ENCODE data around the gene FIS1. TPM values are rescaled to one million over a fixed set of nuclear protein-coding genes. Genes with fewer than 3 reads are reported as not detected.

The FIS1 gene
- polyA plus RNA-seq, 1 donor (not counting 4 experiments of a cell fraction or from before 2014, with no cell fraction given): 202 TPM

DNA sequence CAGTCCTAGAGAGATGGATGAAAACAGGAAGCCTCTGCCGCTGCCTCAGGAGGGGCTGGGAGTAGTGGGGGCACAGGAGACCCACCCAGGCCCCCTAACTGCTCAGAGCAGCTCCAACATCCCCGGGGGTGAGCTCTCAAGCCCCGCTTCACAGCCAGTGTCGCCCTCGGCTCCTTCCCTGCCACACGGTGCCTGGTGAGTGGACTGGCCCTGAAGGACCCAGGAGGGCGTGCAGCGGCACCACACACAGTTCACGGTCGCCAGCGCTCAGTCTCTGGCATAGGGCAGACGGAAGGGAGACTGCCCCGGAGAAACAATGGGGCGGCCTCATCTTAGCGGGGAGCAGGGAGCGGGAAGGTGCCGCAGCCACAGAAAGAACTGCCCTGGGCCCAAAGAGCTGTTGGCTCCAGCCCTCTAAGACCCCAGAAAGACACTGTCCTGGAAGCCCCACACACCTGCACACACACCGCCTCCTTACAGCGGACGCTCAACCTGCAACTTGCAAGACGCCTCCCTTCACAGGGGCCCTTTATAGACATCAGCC is 8.5 kb downstream of the FIS1 start:
- no peaks in the 10 kb centered on the region for H4K20me1 ChIP-seq (ENCODE audit: control insufficient read depth, extremely low read depth, insufficient read depth, low read length)
- H3K9me3 ChIP-seq (ENCODE audit: control insufficient read depth, low read depth, low read length): no peaks in the 10 kb centered on the region
- no peaks in the 10 kb centered on the region for H3K27me3 ChIP-seq (ENCODE audit: control insufficient read depth, extremely low read depth, insufficient read depth, low read length)
- FAIRE-seq (no peak), DNase-seq (ENCODE audit: low read depth, low spot score) (no peak)
- dilution Hi-C loops (cut with MboI; ENCODE audit: extremely low pct_ligation_motif_present, low sequenced_read_pairs): no loop called here
- H3K9ac ChIP-seq (ENCODE audit: control insufficient read depth, extremely low read depth, insufficient read depth, low read length): no peak overlapping the region
- no peak overlapping the region for H3K4me2 ChIP-seq (ENCODE audit: control insufficient read depth, extremely low read depth, insufficient read depth, low read depth, low read length)
- H3K4me1 ChIP-seq (ENCODE audit: control insufficient read depth, extremely low read depth, insufficient read depth, low read length): peaks cover 9% of the 10 kb centered on the region
- peaks cover 7% of the 10 kb centered on the region for H3K79me2 ChIP-seq (ENCODE audit: control insufficient read depth, insufficient read depth, low read length)
- no peak for TF ChIP-seq EZH2 (IDR thresholded peaks at IDR 0.05; ENCODE audit: low read length)
- TF ChIP-seq, protein P1, sequence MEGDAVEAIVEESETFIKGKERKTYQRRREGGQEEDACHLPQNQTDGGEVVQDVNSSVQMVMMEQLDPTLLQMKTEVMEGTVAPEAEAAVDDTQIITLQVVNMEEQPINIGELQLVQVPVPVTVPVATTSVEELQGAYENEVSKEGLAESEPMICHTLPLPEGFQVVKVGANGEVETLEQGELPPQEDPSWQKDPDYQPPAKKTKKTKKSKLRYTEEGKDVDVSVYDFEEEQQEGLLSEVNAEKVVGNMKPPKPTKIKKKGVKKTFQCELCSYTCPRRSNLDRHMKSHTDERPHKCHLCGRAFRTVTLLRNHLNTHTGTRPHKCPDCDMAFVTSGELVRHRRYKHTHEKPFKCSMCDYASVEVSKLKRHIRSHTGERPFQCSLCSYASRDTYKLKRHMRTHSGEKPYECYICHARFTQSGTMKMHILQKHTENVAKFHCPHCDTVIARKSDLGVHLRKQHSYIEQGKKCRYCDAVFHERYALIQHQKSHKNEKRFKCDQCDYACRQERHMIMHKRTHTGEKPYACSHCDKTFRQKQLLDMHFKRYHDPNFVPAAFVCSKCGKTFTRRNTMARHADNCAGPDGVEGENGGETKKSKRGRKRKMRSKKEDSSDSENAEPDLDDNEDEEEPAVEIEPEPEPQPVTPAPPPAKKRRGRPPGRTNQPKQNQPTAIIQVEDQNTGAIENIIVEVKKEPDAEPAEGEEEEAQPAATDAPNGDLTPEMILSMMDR (optimal IDR thresholded peaks at IDR 0.05 in 1 of 3, IDR thresholded peaks at IDR 0.05 in 1 of 3, conservative IDR thresholded peaks at IDR 0.05 in 1 of 3; ENCODE audit: extremely low read depth in 1 of 3, insufficient read depth in 2 of 3, low read length in 3 of 3): no peak
- no peak overlapping the region for H2AFZ ChIP-seq (ENCODE audit: control insufficient read depth, low read length)
- H3K9me1 ChIP-seq (ENCODE audit: control insufficient read depth, extremely low read depth, insufficient read depth, low read length): no peaks in the 10 kb centered on the region
- H3K36me3 ChIP-seq (ENCODE audit: control insufficient read depth in 2 of 2, extremely low read depth in 1 of 2, insufficient read depth in 2 of 2, low read length in 2 of 2): peaks cover 11 to 25% of the 10 kb centered on the region in 2 experiments
- H3K4me3 ChIP-seq (ENCODE audit: control insufficient read depth in 2 of 3, extremely low read depth in 1 of 3, insufficient read depth in 2 of 3, low read depth in 1 of 3, low read length in 3 of 3): no peak overlapping the region
- no peak overlapping the region for H3K27ac ChIP-seq (ENCODE audit: control insufficient read depth, insufficient read depth, low read length)

DNA sequence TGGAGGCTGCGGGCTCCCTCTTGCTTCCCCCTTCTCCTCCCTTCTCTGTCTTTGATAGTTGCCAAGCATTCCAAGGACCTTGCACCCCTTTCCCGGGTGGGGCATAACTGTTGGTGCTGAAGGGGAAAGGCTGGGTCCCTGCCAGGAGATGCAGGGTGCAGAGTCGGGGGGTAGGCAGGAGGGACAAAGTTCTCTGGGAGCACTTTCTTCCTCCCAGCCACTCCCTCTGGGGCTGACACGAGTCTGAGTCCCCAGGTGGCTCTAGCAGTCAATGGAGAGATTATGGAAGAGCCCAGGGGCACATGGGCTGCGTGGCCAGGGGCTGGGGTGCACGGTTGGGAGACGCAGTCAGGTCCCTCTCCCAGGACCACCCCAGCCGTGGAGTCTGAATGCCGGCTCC is 9.4 kb downstream of the FIS1 start:
- peaks cover 1% of the 10 kb centered on the region for H3K79me2 ChIP-seq (ENCODE audit: control insufficient read depth, insufficient read depth, low read length)
- DNase-seq (ENCODE audit: low read depth, low spot score) (no peak), FAIRE-seq (no peak)
- H4K20me1 ChIP-seq (ENCODE audit: control insufficient read depth, extremely low read depth, insufficient read depth, low read length): no peaks in the 10 kb centered on the region
- TF ChIP-seq EZH2 (IDR thresholded peaks at IDR 0.05; ENCODE audit: low read length): no peak
- TF ChIP-seq, protein P1 (optimal IDR thresholded peaks at IDR 0.05 in 1 of 3, IDR thresholded peaks at IDR 0.05 in 1 of 3, conservative IDR thresholded peaks at IDR 0.05 in 1 of 3; ENCODE audit: extremely low read depth in 1 of 3, insufficient read depth in 2 of 3, low read length in 3 of 3): no peak
- H3K9ac ChIP-seq (ENCODE audit: control insufficient read depth, extremely low read depth, insufficient read depth, low read length): no peak overlapping the region
- H3K9me1 ChIP-seq (ENCODE audit: control insufficient read depth, extremely low read depth, insufficient read depth, low read length): no peaks in the 10 kb centered on the region
- H3K27ac ChIP-seq (ENCODE audit: control insufficient read depth, insufficient read depth, low read length): no peak overlapping the region
- H3K27me3 ChIP-seq (ENCODE audit: control insufficient read depth, extremely low read depth, insufficient read depth, low read length): no peaks in the 10 kb centered on the region
- H2AFZ ChIP-seq (ENCODE audit: control insufficient read depth, low read length): no peak overlapping the region
- dilution Hi-C loops (cut with MboI; ENCODE audit: extremely low pct_ligation_motif_present, low sequenced_read_pairs): no loop called here
- H3K9me3 ChIP-seq (ENCODE audit: control insufficient read depth, low read depth, low read length): no peaks in the 10 kb centered on the region
- H3K4me3 ChIP-seq (ENCODE audit: control insufficient read depth in 2 of 3, extremely low read depth in 1 of 3, insufficient read depth in 2 of 3, low read depth in 1 of 3, low read length in 3 of 3): no peak overlapping the region
- H3K4me2 ChIP-seq (ENCODE audit: control insufficient read depth, extremely low read depth, insufficient read depth, low read depth, low read length): no peak overlapping the region
- peaks cover 6 to 20% of the 10 kb centered on the region in 2 experiments for H3K36me3 ChIP-seq (ENCODE audit: control insufficient read depth in 2 of 2, extremely low read depth in 1 of 2, insufficient read depth in 2 of 2, low read length in 2 of 2)
- H3K4me1 ChIP-seq (ENCODE audit: control insufficient read depth, extremely low read depth, insufficient read depth, low read length): peaks cover 8% of the 10 kb centered on the region
